ENCODE results near the gene OOSP1.

- TF ChIP-seq CTCF (optimal IDR thresholded peaks at IDR 0.05 in 1 of 3, IDR thresholded peaks at IDR 0.05 in 1 of 3, conservative IDR thresholded peaks at IDR 0.05 in 1 of 3; ENCODE audit: extremely low read depth in 1 of 3, insufficient read depth in 2 of 3, low read length in 3 of 3) = no peak
- TF ChIP-seq EZH2 (IDR thresholded peaks at IDR 0.05; ENCODE audit: low read length) = no peak
Observed at GRCh38 chr11:59899532-59899931, 38.7 kb upstream of the OOSP1 start.

All from keratinocyte (primary cell).